IPS DF 6.9 (cell line): Measurements from ENCODE around the gene PHOSPHO2.

ENCODE experiments used
- DNase-seq: peaks from one replicate; pipeline ENCODE4 v3.0.0-alpha.2; 2013; ENCODE audit warnings: low read depth, low spot score
- H3K27ac ChIP-seq: one replicate; pipeline ENCODE4 v1.5.1; 2013; ENCODE audit warnings: low read length, control low read depth
- H3K27me3 ChIP-seq: 2 replicates; pipeline ENCODE4 v1.6.1; 2013; ENCODE audit warnings: mild to moderate bottlenecking, low read length; ENCODE audit not compliant: control insufficient read depth, insufficient read depth
- H3K36me3 ChIP-seq: 2 replicates; pipeline ENCODE4 v1.6.1; 2013; ENCODE audit warnings: low read length; ENCODE audit not compliant: control insufficient read depth, insufficient read depth
- H3K4me1 ChIP-seq: 2 replicates; pipeline ENCODE4 v1.6.1; 2013; ENCODE audit warnings: low read length; ENCODE audit not compliant: control insufficient read depth, insufficient read depth
- H3K4me3 ChIP-seq: 2 replicates; pipeline ENCODE4 v1.5.1; 2013; ENCODE audit warnings: mild to moderate bottlenecking, low read length
- H3K9me3 ChIP-seq: 2 replicates; pipeline ENCODE4 v1.6.1; 2013; ENCODE audit warnings: low read length, inconsistent platforms; ENCODE audit not compliant: control insufficient read depth, insufficient read depth
- WGBS: extraction: QIAGEN DNeasy Blood & Tissue Kit; methylation state at CpG from one replicate; pipeline ENCODE4 v1.1.7; 2013; ENCODE audit warnings: mixed read lengths, missing lambda C conversion rate; ENCODE audit not compliant: insufficient read length, insufficient coverage; 5-methylcytosine and 5-hydroxymethylcytosine counted together

Gene PHOSPHO2

GRCh38 chr2:169715379-169716237 lies 21.3 kb downstream of the PHOSPHO2 start:
- Histone ChIP-seq H3K4me3 (no peak overlapping the region), H3K27me3 (no peaks in the 10 kb centered on the region), H3K9me3 (no peaks in the 10 kb centered on the region), H3K36me3 (no peaks in the 10 kb centered on the region), H3K27ac (no peak overlapping the region), H3K4me1 (0 out of 2 replicates have a peak, but pooled peaks cover 1% of the 10 kb centered on the region)
- WGBS, result no CpG with 5 or more reads among the region's 17 CpGs
- DNase-seq, result no peak

- H3K36me3 ChIP-seq, result no peaks in the 10 kb centered on the region
- no peaks in the 10 kb centered on the region for H3K9me3 ChIP-seq
- DNase-seq, result no peak
- H3K27me3 ChIP-seq, result no peaks in the 10 kb centered on the region
- H3K4me3 ChIP-seq, result no peak overlapping the region
- H3K4me1 ChIP-seq, result 0 out of 2 replicates have a peak, but pooled peaks cover 1% of the 10 kb centered on the region
- WGBS, result no CpG with 5 or more reads among the region's 12 CpGs
- H3K27ac ChIP-seq, result no peak overlapping the region
Measured at GRCh38 chr2:169716238-169716886, 22.1 kb downstream of the PHOSPHO2 start.

GRCh38 chr2:169716938-169717690 lies 22.8 kb downstream of the PHOSPHO2 start:
- Histone ChIP-seq H3K9me3 (no peaks in the 10 kb centered on the region), H3K27ac (no peak overlapping the region), H3K4me1 (0 out of 2 replicates have a peak, but pooled peaks cover 1% of the 10 kb centered on the region), H3K36me3 (no peaks in the 10 kb centered on the region), H3K4me3 (no peak overlapping the region), H3K27me3 (no peaks in the 10 kb centered on the region)
- WGBS, result no CpG with 5 or more reads among the region's 12 CpGs
- no peak for DNase-seq

GRCh38 chr2:169717691-169718063 lies 23.4 kb downstream of the PHOSPHO2 start:
- no CpG with 5 or more reads among the region's 4 CpGs for WGBS
- 0 out of 2 replicates have a peak, but pooled peaks cover 1% of the 10 kb centered on the region for H3K4me1 ChIP-seq
- H3K27ac ChIP-seq, result no peak overlapping the region
- no peaks in the 10 kb centered on the region for H3K9me3 ChIP-seq
- H3K4me3 ChIP-seq, result no peak overlapping the region
- no peak for DNase-seq
- no peaks in the 10 kb centered on the region for H3K27me3 ChIP-seq
- no peaks in the 10 kb centered on the region for H3K36me3 ChIP-seq

GRCh38 chr2:169718930-169719504 lies 24.7 kb downstream of the PHOSPHO2 start:
- H3K36me3 ChIP-seq, result no peaks in the 10 kb centered on the region
- H3K4me1 ChIP-seq, result 0 out of 2 replicates have a peak, but pooled peaks cover 1% of the 10 kb centered on the region
- H3K27ac ChIP-seq, result no peak overlapping the region
- DNase-seq, result no peak
- no CpG with 5 or more reads among the region's 2 CpGs for WGBS
- no peaks in the 10 kb centered on the region for H3K9me3 ChIP-seq
- no peak overlapping the region for H3K4me3 ChIP-seq
- H3K27me3 ChIP-seq, result no peaks in the 10 kb centered on the region

GRCh38 chr2:169721016-169721415 lies 26.7 kb downstream of the PHOSPHO2 start:
- Histone ChIP-seq H3K27me3 (no peaks in the 10 kb centered on the region), H3K9me3 (no peaks in the 10 kb centered on the region), H3K4me3 (no peak overlapping the region), H3K4me1 (no peaks in the 10 kb centered on the region), H3K27ac (no peak overlapping the region), H3K36me3 (no peaks in the 10 kb centered on the region)
- no peak for DNase-seq
- 80% methylated on average over 1 of the region's 3 CpGs for WGBS

- Histone ChIP-seq H3K4me1 (no peaks in the 10 kb centered on the region), H3K27ac (no peak overlapping the region), H3K27me3 (no peaks in the 10 kb centered on the region), H3K9me3 (no peaks in the 10 kb centered on the region), H3K4me3 (no peak overlapping the region), H3K36me3 (no peaks in the 10 kb centered on the region)
- DNase-seq, result no peak
- WGBS, result no CpG with 5 or more reads among the region's 5 CpGs
Measured at GRCh38 chr2:169727065-169727464, 32.8 kb downstream of the PHOSPHO2 start.

- Histone ChIP-seq H3K4me1 (no peaks in the 10 kb centered on the region), H3K36me3 (no peaks in the 10 kb centered on the region), H3K27ac (no peak overlapping the region), H3K9me3 (no peaks in the 10 kb centered on the region), H3K4me3 (no peak overlapping the region), H3K27me3 (peaks cover 1% of the 10 kb centered on the region; the same call in 1 of the 2 replicates)
- no peak for DNase-seq
- no CpG with 5 or more reads among the region's 1 CpG for WGBS
Measured at GRCh38 chr2:169729274-169729605, 35.0 kb downstream of the PHOSPHO2 start.

- no peaks in the 10 kb centered on the region for H3K9me3 ChIP-seq
- no peaks in the 10 kb centered on the region for H3K36me3 ChIP-seq
- no peak overlapping the region for H3K4me3 ChIP-seq
- no peak overlapping the region for H3K27ac ChIP-seq
- WGBS, result no CpG with 5 or more reads among the region's 5 CpGs
- no peak for DNase-seq
- peaks cover 1% of the 10 kb centered on the region; the same call in 1 of the 2 replicates for H3K27me3 ChIP-seq
- peaks cover 2% of the 10 kb centered on the region; the same call in 1 of the 2 replicates for H3K4me1 ChIP-seq
Measured at GRCh38 chr2:169732075-169732474, 37.8 kb downstream of the PHOSPHO2 start.
